ENCODE results near the gene UNC93A.
"Not testable (repeated sequence)": the region's sequence is repeated elsewhere in the genome, so short reads cannot be mapped to it uniquely, and the experiment has no call there.

The UNC93A gene

GRCh38 chr6:167311286-167311685, 20.2 kb downstream of the UNC93A start:
- DNase-seq (ENCODE audit: low read depth), result peak; percentile 2

- not testable (repeated sequence) for DNase-seq (ENCODE audit: low read depth)
Observed at GRCh38 chr6:167311691-167312090, 20.6 kb downstream of the UNC93A start.

GRCh38 chr6:167314180-167314821, 23.2 kb downstream of the UNC93A start:
- DNase-seq (ENCODE audit: low read depth), result no peak

GRCh38 chr6:167317172-167317571, 26.1 kb downstream of the UNC93A start:
- DNase-seq (ENCODE audit: low read depth), result no peak

- not testable (repeated sequence) for DNase-seq (ENCODE audit: low read depth)
Observed at GRCh38 chr6:167318354-167318753, 27.2 kb downstream of the UNC93A start.

- DNase-seq (ENCODE audit: low read depth), result not testable (repeated sequence)
Observed at GRCh38 chr6:167318856-167319255, 27.7 kb downstream of the UNC93A start.

- peak; percentile 17 for DNase-seq (ENCODE audit: low read depth)
Observed at GRCh38 chr6:167319856-167320753, 29.0 kb downstream of the UNC93A start.

GRCh38 chr6:167320754-167321056, 29.6 kb downstream of the UNC93A start:
- not testable (repeated sequence) for DNase-seq (ENCODE audit: low read depth)

GRCh38 chr6:167321185-167321584, 30.1 kb downstream of the UNC93A start:
- DNase-seq (ENCODE audit: low read depth), result not testable (repeated sequence)

- no peak for DNase-seq (ENCODE audit: low read depth)
Observed at GRCh38 chr6:167323111-167323510, 32.0 kb downstream of the UNC93A start.

GRCh38 chr6:167324111-167324510, 33.0 kb downstream of the UNC93A start:
- DNase-seq (ENCODE audit: low read depth), result no peak

- no peak for DNase-seq (ENCODE audit: low read depth)
Observed at GRCh38 chr6:167325766-167326165, 34.7 kb downstream of the UNC93A start.

- DNase-seq (ENCODE audit: low read depth), result no peak
Observed at GRCh38 chr6:167327391-167327790, 36.3 kb downstream of the UNC93A start.

GRCh38 chr6:167328086-167328485, 37.0 kb downstream of the UNC93A start:
- no peak for DNase-seq (ENCODE audit: low read depth)

- no peak for DNase-seq (ENCODE audit: low read depth)
Observed at GRCh38 chr6:167329014-167329413, 37.9 kb downstream of the UNC93A start.

- no peak for DNase-seq (ENCODE audit: low read depth)
Observed at GRCh38 chr6:167330750-167331149, 39.6 kb downstream of the UNC93A start.

GRCh38 chr6:167331565-167331964, 40.5 kb downstream of the UNC93A start:
- no peak for DNase-seq (ENCODE audit: low read depth)

- DNase-seq (ENCODE audit: low read depth), result no peak
Observed at GRCh38 chr6:167336844-167337630, 45.9 kb downstream of the UNC93A start.

- DNase-seq (ENCODE audit: low read depth), result no peak
Observed at GRCh38 chr6:167337675-167338449, 46.7 kb downstream of the UNC93A start.

- no peak for DNase-seq (ENCODE audit: low read depth)
Observed at GRCh38 chr6:167338541-167339117, 47.5 kb downstream of the UNC93A start.

GRCh38 chr6:167341038-167341583, 50.0 kb downstream of the UNC93A start:
- DNase-seq (ENCODE audit: low read depth), result no peak
